HepG2 (cell line): ENCODE measurements around the gene NOSTRIN. TPM values are rescaled to one million over a fixed set of nuclear protein-coding genes. Genes with fewer than 3 reads are reported as not detected.

Experiments
- ATF1 ChIP-seq: IDR thresholded peaks from 2 replicates; pipeline ENCODE4 v1.6.1; 2016; ENCODE audit warnings: mild to moderate bottlenecking, control low read depth
- CHD2 ChIP-seq: IDR thresholded peaks from 2 replicates; pipeline ENCODE4 v1.6.1; 2011; ENCODE audit warnings: low read depth, low read length, improper control_type of control experiment
- CREBL2 ChIP-seq: sonication (generic); formaldehyde crosslinking; IDR thresholded peaks from 2 replicates; pipeline ENCODE4 v1.8.1; 2023; ENCODE audit warnings: missing genetic modification reagents, mild to moderate bottlenecking, borderline replicate concordance
- DNMT1 ChIP-seq: sonication (generic); formaldehyde crosslinking; IDR thresholded peaks from 2 replicates; pipeline ENCODE4 v1.5.1; 2020; ENCODE audit warnings: mild to moderate bottlenecking, missing genetic modification reagents
- FOXA1 ChIP-seq, 2 experiments: fragments of 450-650 bp in 1 of 2; sonication (generic) in 1 of 2; formaldehyde crosslinking in 1 of 2; IDR thresholded peaks; 2 replicates each; pipeline versions ENCODE4 v1.4.0 to v1.6.1; 2016 to 2020; ENCODE audit warnings: missing genetic modification reagents in 1 of 2
- HDAC6 ChIP-seq: fragments of 200-600 bp; sonication (generic); IDR thresholded peaks from 2 replicates; pipeline ENCODE4 v1.7.0; 2017; ENCODE audit warnings: mild to moderate bottlenecking, antibody characterized with exemption, low read length, low read depth
- HMG20B ChIP-seq: conservative IDR thresholded peaks from 2 replicates; pipeline ENCODE4 v1.6.1; 2016; ENCODE audit warnings: missing genetic modification reagents, missing compliant biosample characterization
- MEIS2 ChIP-seq: sonication (generic); formaldehyde crosslinking; IDR thresholded peaks from 2 replicates; pipeline ENCODE4 v1.9.0; 2021; ENCODE audit warnings: mild to moderate bottlenecking, missing genetic modification reagents
- MIER3 ChIP-seq: IDR thresholded peaks from 2 replicates; pipeline ENCODE4 v1.6.1; 2016; ENCODE audit warnings: missing compliant biosample characterization, borderline replicate concordance
- MXD3 ChIP-seq: IDR thresholded peaks from 2 replicates; pipeline ENCODE4 v1.6.1; 2016; ENCODE audit warnings: mild to moderate bottlenecking, missing biosample characterization, missing genetic modification reagents
- NFKBIZ ChIP-seq: IDR thresholded peaks from 2 replicates; pipeline ENCODE4 v1.6.1; 2018; ENCODE audit warnings: missing genetic modification reagents, missing compliant biosample characterization
- POLR2G ChIP-seq: fragments of 200-400 bp; formaldehyde crosslinking; IDR thresholded peaks from 2 replicates; pipeline ENCODE4 v1.6.1; 2018; ENCODE audit warnings: mild to moderate bottlenecking, low read depth, low read length, moderate library complexity
- SRSF1 ChIP-seq: fragments of 200-400 bp; formaldehyde crosslinking; optimal IDR thresholded peaks from 2 replicates; pipeline ENCODE3; 2017; ENCODE audit warnings: mild to moderate bottlenecking, low read depth, low read length, moderate library complexity
- ZFP36 ChIP-seq: fragments of 150-350 bp; IDR thresholded peaks from 2 replicates; pipeline ENCODE4 v1.6.1; 2018; ENCODE audit warnings: borderline replicate concordance, low read length, low read depth; ENCODE audit not compliant: partially characterized antibody
- ZNF251 ChIP-seq: sonication (generic); formaldehyde crosslinking; IDR thresholded peaks from 2 replicates; pipeline ENCODE4 v1.9.0; 2021; ENCODE audit warnings: mild to moderate bottlenecking, missing genetic modification reagents
- ZNF513 ChIP-seq: sonication (generic); formaldehyde crosslinking; conservative IDR thresholded peaks from 2 replicates; pipeline ENCODE4 v1.5.0; 2020; ENCODE audit warnings: missing genetic modification reagents
- ZNF552 ChIP-seq: sonication (generic); formaldehyde crosslinking; IDR thresholded peaks from 2 replicates; pipeline ENCODE4 v1.9.0; 2022; ENCODE audit warnings: missing genetic modification reagents, mild to moderate bottlenecking, borderline replicate concordance
- ZNF564 ChIP-seq: sonication (generic); formaldehyde crosslinking; IDR thresholded peaks from 2 replicates; pipeline ENCODE4 v1.8.1; 2023; ENCODE audit warnings: mild to moderate bottlenecking, missing genetic modification reagents
- ZNF577 ChIP-seq: sonication (generic); formaldehyde crosslinking; IDR thresholded peaks from 2 replicates; pipeline ENCODE4 v1.4.0; 2020; ENCODE audit warnings: mild to moderate bottlenecking, low read depth, missing genetic modification reagents, borderline replicate concordance
- ZNF772 ChIP-seq: sonication (generic); formaldehyde crosslinking; IDR thresholded peaks from 2 replicates; pipeline ENCODE4 v1.5.0; 2020; ENCODE audit warnings: mild to moderate bottlenecking, missing genetic modification reagents
- ZNF891 ChIP-seq: sonication (generic); formaldehyde crosslinking; IDR thresholded peaks from 2 replicates; pipeline ENCODE4 v1.5.0; 2020; ENCODE audit warnings: mild to moderate bottlenecking, missing genetic modification reagents
- polyA plus RNA-seq, 8 experiments: library from polyadenylated mRNA; depleted of rRNA in 3 of 8; stranded (reverse) in 7 of 8; unstranded in 1 of 8; fragments of >200 nt; fragmentation: Illumina TruSeq in 4 of 8; extraction: Trizol in 4 of 8; gene quantifications; 2 replicates each; pipeline versions ENCODE4 v1.2.1 to v1.2.3, GENCODE V29; 2011 to 2016; ENCODE audit warnings: low read depth in 4 of 8, missing spikeins in 1 of 8, mixed read lengths in 1 of 8; ENCODE audit not compliant: insufficient read depth in 1 of 8
- total RNA-seq, 5 experiments: library from RNA; depleted of rRNA; stranded (reverse); fragments of >200 nt; fragmentation: Illumina TruSeq; extraction: Trizol; gene quantifications; 2 replicates each; pipeline ENCODE4 v1.2.3, GENCODE V29; 2016; ENCODE audit warnings: low read depth in 1 of 5
- TF ChIP-seq, protein P1 (sequence below): sonication (generic); formaldehyde crosslinking; IDR thresholded peaks from 2 replicates; pipeline ENCODE4 v1.4.0; 2020; ENCODE audit warnings: missing genetic modification reagents, borderline replicate concordance
- TF ChIP-seq, protein P2 (sequence below): sonication (generic); formaldehyde crosslinking; IDR thresholded peaks from 2 replicates; pipeline ENCODE4 v1.5.1; 2020; ENCODE audit warnings: mild to moderate bottlenecking, missing genetic modification reagents, moderate library complexity
- TF ChIP-seq, protein P3 (sequence below): sonication (generic); formaldehyde crosslinking; IDR thresholded peaks from 2 replicates; pipeline ENCODE4 v1.4.0; 2020; ENCODE audit warnings: low read depth, mild to moderate bottlenecking, missing genetic modification reagents

The NOSTRIN gene
- total and polyA plus RNA-seq, 2 of the 13 experiments (the other 11 are each of a cell fraction or from before 2014, with no cell fraction given): 0.22 TPM

DNA sequence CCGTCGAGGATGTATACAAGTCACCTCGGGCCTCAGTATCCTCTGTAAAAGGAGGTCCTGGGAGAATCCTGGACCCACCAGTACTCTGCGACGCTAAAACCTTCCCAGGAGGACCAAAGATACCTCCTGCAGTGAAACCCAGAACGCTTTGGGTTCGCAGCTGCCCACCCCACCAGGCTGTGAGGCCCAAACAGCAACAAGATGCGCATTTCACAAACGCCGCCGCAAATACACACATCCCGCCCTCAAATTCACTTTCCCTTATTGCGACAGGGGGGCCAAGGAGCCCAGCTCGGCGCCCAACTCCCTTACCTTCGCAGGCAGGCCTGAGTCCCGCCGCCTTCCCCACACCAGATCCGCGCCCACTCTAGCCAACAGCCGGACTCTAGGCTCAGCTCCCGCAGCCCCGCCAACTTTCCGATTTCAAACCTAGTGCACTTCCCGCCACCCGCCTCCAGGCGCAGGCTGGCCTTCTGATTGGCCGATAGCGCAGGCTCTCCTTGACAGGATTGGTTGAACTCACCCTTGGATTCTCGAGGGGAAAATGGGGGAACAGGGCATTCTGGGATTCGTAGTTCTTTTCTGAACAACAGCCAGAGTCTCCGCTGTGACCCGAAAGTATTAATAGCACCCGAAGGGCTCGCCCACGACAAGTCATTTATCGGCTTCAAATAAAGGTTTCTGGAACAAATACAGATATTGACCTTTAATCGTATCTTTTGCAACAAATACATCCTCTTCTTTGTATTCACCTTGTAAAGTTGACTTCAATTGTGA is 87.8 kb downstream of the NOSTRIN start, which contains the start of gene SPC25 (continued):
- TF ChIP-seq ZNF891 (CRISPR knock-in tag) (peak; percentile 72; the same call in 1 of the 2 replicates), ZNF552 (no peak), ZNF513 (CRISPR knock-in tag) (no peak), MIER3 (CRISPR knock-in tag) (0 out of 2 replicates have a peak, but pooled peaks have one; percentile 24), FOXA1 (IDR thresholded peaks at IDR 0.05) (no peak), FOXA1 (CRISPR knock-in tag; IDR thresholded peaks at IDR 0.05) (no peak), CHD2 (peak; percentile 95), HMG20B (no peak), SRSF1 (peak; percentile 60), ZNF564 (CRISPR knock-in tag) (no peak), NFKBIZ (CRISPR knock-in tag) (no peak), ZNF577 (CRISPR knock-in tag) (no peak), DNMT1 (CRISPR knock-in tag) (no peak), HDAC6 (no peak), CREBL2 (no peak), ZNF772 (CRISPR knock-in tag) (no peak), ZFP36 (no peak), MXD3 (peak; percentile 59; the same call in 1 of the 2 replicates), ATF1 (CRISPR knock-in tag) (peak; percentile 86), POLR2G (peak; percentile 74), ZNF251 (CRISPR knock-in tag) (no peak), MEIS2 (peak; percentile 46; the same call in 1 of the 2 replicates)
- TF ChIP-seq, protein P1, sequence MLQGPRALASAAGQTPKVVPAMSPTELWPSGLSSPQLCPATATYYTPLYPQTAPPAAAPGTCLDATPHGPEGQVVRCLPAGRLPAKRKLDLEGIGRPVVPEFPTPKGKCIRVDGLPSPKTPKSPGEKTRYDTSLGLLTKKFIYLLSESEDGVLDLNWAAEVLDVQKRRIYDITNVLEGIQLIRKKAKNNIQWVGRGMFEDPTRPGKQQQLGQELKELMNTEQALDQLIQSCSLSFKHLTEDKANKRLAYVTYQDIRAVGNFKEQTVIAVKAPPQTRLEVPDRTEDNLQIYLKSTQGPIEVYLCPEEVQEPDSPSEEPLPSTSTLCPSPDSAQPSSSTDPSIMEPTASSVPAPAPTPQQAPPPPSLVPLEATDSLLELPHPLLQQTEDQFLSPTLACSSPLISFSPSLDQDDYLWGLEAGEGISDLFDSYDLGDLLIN (CRISPR knock-in tag): peak; percentile 99; the same call in 1 of the 2 replicates
- TF ChIP-seq, protein P2, sequence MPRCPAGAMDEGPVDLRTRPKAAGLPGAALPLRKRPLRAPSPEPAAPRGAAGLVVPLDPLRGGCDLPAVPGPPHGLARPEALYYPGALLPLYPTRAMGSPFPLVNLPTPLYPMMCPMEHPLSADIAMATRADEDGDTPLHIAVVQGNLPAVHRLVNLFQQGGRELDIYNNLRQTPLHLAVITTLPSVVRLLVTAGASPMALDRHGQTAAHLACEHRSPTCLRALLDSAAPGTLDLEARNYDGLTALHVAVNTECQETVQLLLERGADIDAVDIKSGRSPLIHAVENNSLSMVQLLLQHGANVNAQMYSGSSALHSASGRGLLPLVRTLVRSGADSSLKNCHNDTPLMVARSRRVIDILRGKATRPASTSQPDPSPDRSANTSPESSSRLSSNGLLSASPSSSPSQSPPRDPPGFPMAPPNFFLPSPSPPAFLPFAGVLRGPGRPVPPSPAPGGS (CRISPR knock-in tag): peak; percentile 89
- TF ChIP-seq, protein P3, sequence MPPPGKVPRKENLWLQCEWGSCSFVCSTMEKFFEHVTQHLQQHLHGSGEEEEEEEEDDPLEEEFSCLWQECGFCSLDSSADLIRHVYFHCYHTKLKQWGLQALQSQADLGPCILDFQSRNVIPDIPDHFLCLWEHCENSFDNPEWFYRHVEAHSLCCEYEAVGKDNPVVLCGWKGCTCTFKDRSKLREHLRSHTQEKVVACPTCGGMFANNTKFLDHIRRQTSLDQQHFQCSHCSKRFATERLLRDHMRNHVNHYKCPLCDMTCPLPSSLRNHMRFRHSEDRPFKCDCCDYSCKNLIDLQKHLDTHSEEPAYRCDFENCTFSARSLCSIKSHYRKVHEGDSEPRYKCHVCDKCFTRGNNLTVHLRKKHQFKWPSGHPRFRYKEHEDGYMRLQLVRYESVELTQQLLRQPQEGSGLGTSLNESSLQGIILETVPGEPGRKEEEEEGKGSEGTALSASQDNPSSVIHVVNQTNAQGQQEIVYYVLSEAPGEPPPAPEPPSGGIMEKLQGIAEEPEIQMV: no peak
